HEK293 (cell line): ENCODE data around the gene SPATA4.

Source experiments
- CTCF ChIA-PET: fragments of 350-600 bp; formaldehyde crosslinking; extraction: SDS; loops from one replicate; lab custom pipeline; 2021; ENCODE audit warnings: antibody characterized with exemption; lab: Yijun Ruan, JAX
- POLR2A ChIA-PET: fragments of 300-600 bp; formaldehyde crosslinking; extraction: SDS; loops from one replicate; lab custom pipeline; 2020; ENCODE audit warnings: antibody characterized with exemption, inconsistent platforms; lab: Yijun Ruan, JAX
- H3K27ac ChIP-seq: fragments of 200-500 bp; sonication (Bioruptor generic); 2 replicates; pipeline ENCODE4 v1.5.1; 2014; ENCODE audit warnings: low read depth, low read length, control low read depth, inconsistent platforms; ENCODE audit errors: extremely low read depth
- H3K36me3 ChIP-seq, 2 experiments: fragments of 200-500 bp in 1 of 2; sonication (Bioruptor generic) in 1 of 2; 1 replicate in 1 of 2; 2 replicates in 1 of 2; pipeline ENCODE4 v1.5.1; 2014 to 2017; ENCODE audit warnings: inconsistent platforms in 2 of 2, low read length in 2 of 2; ENCODE audit not compliant: control insufficient read depth in 2 of 2, insufficient read depth in 1 of 2
- H3K4me1 ChIP-seq: fragments of 200-500 bp; sonication (Bioruptor generic); 2 replicates; pipeline ENCODE4 v1.5.1; 2014; ENCODE audit warnings: mild to moderate bottlenecking, low read length, inconsistent platforms; ENCODE audit not compliant: control insufficient read depth, insufficient read depth
- H3K4me3 ChIP-seq: 2 replicates; pipeline ENCODE4 v1.5.1; 2011; ENCODE audit warnings: low read depth, mild to moderate bottlenecking, control low read depth, low read length, moderate library complexity
- H3K9me3 ChIP-seq: fragments of 200-500 bp; sonication (Bioruptor generic); 2 replicates; pipeline ENCODE4 v1.5.1; 2014; ENCODE audit warnings: low read depth, low read length, inconsistent platforms; ENCODE audit not compliant: control insufficient read depth, insufficient read depth
- GLIS1 ChIP-seq: fragments of 450-650 bp; formaldehyde crosslinking; IDR thresholded peaks from 2 replicates; pipeline ENCODE4 v1.5.1; 2016; ENCODE audit warnings: missing biosample characterization, missing genetic modification characterization
- GLIS2 ChIP-seq: fragments of 450-650 bp; formaldehyde crosslinking; IDR thresholded peaks from 2 replicates; pipeline ENCODE4 v1.5.1; 2016; ENCODE audit warnings: missing biosample characterization, missing genetic modification characterization
- INSM2 ChIP-seq: fragments of 450-650 bp; formaldehyde crosslinking; IDR thresholded peaks from 2 replicates; pipeline ENCODE4 v1.5.1; 2016; ENCODE audit warnings: missing biosample characterization, missing genetic modification characterization
- KLF8 ChIP-seq: fragments of 450-650 bp; formaldehyde crosslinking; IDR thresholded peaks from 2 replicates; pipeline ENCODE4 v1.5.1; 2016; ENCODE audit warnings: missing biosample characterization, missing genetic modification characterization
- KLF9 ChIP-seq: fragments of 450-650 bp; formaldehyde crosslinking; IDR thresholded peaks from 2 replicates; pipeline ENCODE4 v1.5.1; 2016; ENCODE audit warnings: missing biosample characterization, missing genetic modification characterization, low read depth
- MYNN ChIP-seq: fragments of 450-650 bp; formaldehyde crosslinking; IDR thresholded peaks from 2 replicates; pipeline ENCODE4 v1.5.1; 2016; ENCODE audit warnings: missing biosample characterization, missing genetic modification characterization, borderline replicate concordance
- RBAK ChIP-seq: fragments of 450-650 bp; formaldehyde crosslinking; IDR thresholded peaks from 2 replicates; pipeline ENCODE4 v1.5.1; 2016; ENCODE audit warnings: missing biosample characterization, missing genetic modification characterization
- SETDB1 ChIP-seq: IDR thresholded peaks from one replicate; pipeline ENCODE4 v1.6.1; 2017; ENCODE audit warnings: mild to moderate bottlenecking, low read length, moderate library complexity, mixed read lengths; ENCODE audit not compliant: insufficient read length
- ZBTB1 ChIP-seq: fragments of 450-650 bp; formaldehyde crosslinking; IDR thresholded peaks from 2 replicates; pipeline ENCODE4 v1.5.1; 2016; ENCODE audit warnings: missing biosample characterization, missing genetic modification characterization
- ZBTB20 ChIP-seq: fragments of 450-650 bp; formaldehyde crosslinking; IDR thresholded peaks from 2 replicates; pipeline ENCODE4 v1.5.1; 2016; ENCODE audit warnings: missing biosample characterization, missing genetic modification characterization
- ZNF114 ChIP-seq: fragments of 450-650 bp; formaldehyde crosslinking; IDR thresholded peaks from 2 replicates; pipeline ENCODE4 v1.5.0; 2017; ENCODE audit warnings: missing biosample characterization, missing genetic modification characterization
- ZNF132 ChIP-seq: fragments of 450-650 bp; formaldehyde crosslinking; IDR thresholded peaks from 2 replicates; pipeline ENCODE4 v1.5.1; 2017; ENCODE audit warnings: missing biosample characterization, missing genetic modification characterization, borderline replicate concordance
- ZNF19 ChIP-seq: fragments of 450-650 bp; formaldehyde crosslinking; IDR thresholded peaks from 2 replicates; pipeline ENCODE4; 2016; ENCODE audit warnings: missing biosample characterization, missing genetic modification characterization, low read depth
- ZNF202 ChIP-seq: fragments of 450-650 bp; formaldehyde crosslinking; IDR thresholded peaks from 2 replicates; pipeline ENCODE4 v1.5.1; 2016; ENCODE audit warnings: missing biosample characterization, missing genetic modification characterization, borderline replicate concordance
- ZNF239 ChIP-seq: fragments of 450-650 bp; formaldehyde crosslinking; IDR thresholded peaks from 2 replicates; pipeline ENCODE4 v1.5.1; 2016; ENCODE audit warnings: missing biosample characterization, missing genetic modification characterization
- ZNF292 ChIP-seq: fragments of 450-650 bp; formaldehyde crosslinking; IDR thresholded peaks from 2 replicates; pipeline ENCODE4 v1.5.1; 2016; ENCODE audit warnings: low read depth, missing biosample characterization, missing genetic modification characterization, borderline replicate concordance
- ZNF404 ChIP-seq: fragments of 450-650 bp; formaldehyde crosslinking; IDR thresholded peaks from 2 replicates; pipeline ENCODE4 v1.5.1; 2017; ENCODE audit warnings: missing biosample characterization, missing genetic modification characterization
- ZNF416 ChIP-seq: fragments of 450-650 bp; formaldehyde crosslinking; IDR thresholded peaks from 2 replicates; pipeline ENCODE4 v1.5.1; 2016; ENCODE audit warnings: missing biosample characterization, missing genetic modification characterization
- ZNF423 ChIP-seq: fragments of 450-650 bp; formaldehyde crosslinking; IDR thresholded peaks from 2 replicates; pipeline ENCODE4 v1.5.1; 2016; ENCODE audit warnings: missing biosample characterization, missing genetic modification characterization
- ZNF426 ChIP-seq: fragments of 450-650 bp; formaldehyde crosslinking; IDR thresholded peaks from 2 replicates; pipeline ENCODE4 v1.5.1; 2017; ENCODE audit warnings: missing biosample characterization, missing genetic modification characterization, mild to moderate bottlenecking, inconsistent platforms, moderate library complexity
- ZNF473 ChIP-seq: fragments of 450-650 bp; formaldehyde crosslinking; IDR thresholded peaks from 2 replicates; pipeline ENCODE4 v1.5.1; 2017; ENCODE audit warnings: missing biosample characterization, missing genetic modification characterization
- ZNF513 ChIP-seq: fragments of 450-650 bp; IDR thresholded peaks from 2 replicates; pipeline ENCODE4 v1.5.1; 2018; ENCODE audit warnings: missing biosample characterization, missing genetic modification characterization
- ZNF518A ChIP-seq: fragments of 450-650 bp; formaldehyde crosslinking; conservative IDR thresholded peaks from 2 replicates; pipeline ENCODE4 v1.5.1; 2016; ENCODE audit warnings: low read depth, missing biosample characterization, missing genetic modification characterization
- ZNF521 ChIP-seq: fragments of 450-650 bp; formaldehyde crosslinking; IDR thresholded peaks from 2 replicates; pipeline ENCODE4 v1.5.1; 2017; ENCODE audit warnings: missing biosample characterization, mild to moderate bottlenecking, missing genetic modification characterization
- ZNF560 ChIP-seq: fragments of 450-650 bp; formaldehyde crosslinking; IDR thresholded peaks from 2 replicates; pipeline ENCODE4 v1.5.1; 2017; ENCODE audit warnings: missing biosample characterization, missing genetic modification characterization, borderline replicate concordance
- ZNF571 ChIP-seq: fragments of 450-650 bp; formaldehyde crosslinking; IDR thresholded peaks from 2 replicates; pipeline ENCODE4 v1.5.0; 2017; ENCODE audit warnings: missing biosample characterization, missing genetic modification characterization
- ZNF596 ChIP-seq: fragments of 450-650 bp; IDR thresholded peaks from 2 replicates; pipeline ENCODE4 v1.5.0; 2018; ENCODE audit warnings: missing biosample characterization, mild to moderate bottlenecking, missing genetic modification characterization, moderate library complexity
- ZNF658 ChIP-seq: fragments of 450-650 bp; formaldehyde crosslinking; IDR thresholded peaks from 2 replicates; pipeline ENCODE4; 2016; ENCODE audit warnings: missing biosample characterization, missing genetic modification characterization
- ZNF664 ChIP-seq: fragments of 450-650 bp; formaldehyde crosslinking; IDR thresholded peaks from 2 replicates; pipeline ENCODE4 v1.5.1; 2016; ENCODE audit warnings: missing biosample characterization, missing genetic modification characterization
- ZNF777 ChIP-seq: fragments of 450-650 bp; formaldehyde crosslinking; IDR thresholded peaks from 2 replicates; pipeline ENCODE4 v1.5.1; 2017; ENCODE audit warnings: missing biosample characterization, missing genetic modification characterization, borderline replicate concordance
- ZNF785 ChIP-seq: fragments of 450-650 bp; formaldehyde crosslinking; IDR thresholded peaks from 2 replicates; pipeline ENCODE4 v1.5.1; 2016; ENCODE audit warnings: missing biosample characterization, missing genetic modification characterization
- ZNF792 ChIP-seq: fragments of 450-650 bp; formaldehyde crosslinking; IDR thresholded peaks from 2 replicates; pipeline ENCODE4 v1.5.1; 2016; ENCODE audit warnings: missing biosample characterization, missing genetic modification characterization
- ZSCAN16 ChIP-seq: fragments of 450-650 bp; formaldehyde crosslinking; IDR thresholded peaks from 2 replicates; pipeline ENCODE4 v1.5.1; 2016; ENCODE audit warnings: missing biosample characterization, missing genetic modification characterization
- ZSCAN18 ChIP-seq: fragments of 450-650 bp; formaldehyde crosslinking; IDR thresholded peaks from 2 replicates; pipeline ENCODE4 v1.5.1; 2016; ENCODE audit warnings: missing biosample characterization, missing genetic modification characterization
- ZSCAN23 ChIP-seq: fragments of 450-650 bp; formaldehyde crosslinking; IDR thresholded peaks from 2 replicates; pipeline ENCODE4 v1.5.1; 2016; ENCODE audit warnings: missing biosample characterization, missing genetic modification characterization

Gene SPATA4

GRCh38 chr4:176238157-176238610, 42.8 kb upstream of the SPATA4 start (continued):
- TF ChIP-seq INSM2 (tag by site-specific recombination) (no peak), ZNF513 (tag by site-specific recombination) (no peak), ZBTB1 (tag by site-specific recombination) (no peak), ZNF785 (tag by site-specific recombination) (no peak), ZNF596 (tag by site-specific recombination) (no peak), ZNF664 (tag by site-specific recombination) (no peak)

- H3K36me3 ChIP-seq, result no peaks in the 10 kb centered on the region
- CTCF ChIA-PET, result no interaction called here
- POLR2A ChIA-PET, result no interaction called here
These were observed 41.6 kb upstream of the SPATA4 start for GRCh38 chr4:176236946-176237345.

GRCh38 chr4:176230836-176231235, 35.5 kb upstream of the SPATA4 start:
- POLR2A ChIA-PET, result no interaction called here
- Histone ChIP-seq H3K9me3 (no peaks in the 10 kb centered on the region), H3K4me1 (peaks cover 11% of the 10 kb centered on the region), H3K27ac (no peak overlapping the region), H3K4me3 (no peak overlapping the region), H3K36me3 (no peaks in the 10 kb centered on the region)
- CTCF ChIA-PET, result interaction anchor here (0.6 kb wide), 1 partner anchor 169 kb away, joined by 3 read pairs; no protein-coding TSS in a partner anchor
- TF ChIP-seq ZNF239 (tag by site-specific recombination) (no peak), ZSCAN16 (no peak), GLIS1 (tag by site-specific recombination) (no peak), SETDB1 (no peak), ZNF792 (tag by site-specific recombination) (no peak), ZNF518A (tag by site-specific recombination) (no peak), GLIS2 (tag by site-specific recombination) (no peak), KLF8 (no peak), ZNF560 (tag by site-specific recombination) (no peak), ZNF777 (tag by site-specific recombination) (no peak)

More at GRCh38 chr4:176236946-176237345, 41.6 kb upstream of the SPATA4 start:
- Histone ChIP-seq H3K9me3 (no peaks in the 10 kb centered on the region), H3K27ac (no peak overlapping the region), H3K4me3 (no peak overlapping the region), H3K4me1 (peaks cover 7% of the 10 kb centered on the region)
- no peak for TF ChIP-seq ZNF571
- no peak for TF ChIP-seq ZNF114 (tag by site-specific recombination)
- no peak for TF ChIP-seq ZSCAN18 (tag by site-specific recombination)
- TF ChIP-seq ZNF416, result no peak
- TF ChIP-seq ZNF202 (tag by site-specific recombination), result no peak
- no peak for TF ChIP-seq ZNF521 (tag by site-specific recombination)
- no peak for TF ChIP-seq ZNF404 (tag by site-specific recombination)
- TF ChIP-seq ZNF292 (tag by site-specific recombination), result no peak
- TF ChIP-seq ZNF426 (tag by site-specific recombination), result no peak
- TF ChIP-seq ZNF423 (tag by site-specific recombination), result no peak
- no peak for TF ChIP-seq ZBTB20 (tag by site-specific recombination)
- no peak for TF ChIP-seq ZNF473 (tag by site-specific recombination)
- TF ChIP-seq RBAK (tag by site-specific recombination), result no peak
- TF ChIP-seq KLF9 (tag by site-specific recombination), result no peak
- no peak for TF ChIP-seq MYNN (tag by site-specific recombination)
- no peak for TF ChIP-seq ZNF132 (tag by site-specific recombination)
- no peak for TF ChIP-seq ZSCAN23
- no peak for TF ChIP-seq ZNF658 (tag by site-specific recombination)
- no peak for TF ChIP-seq ZNF19
